PC-3 (cell line): ENCODE measurements around the gene SKAP1.

ENCODE experiments used
- EZH2 ChIP-seq: fragments of 300-600 bp; sonication (generic); IDR thresholded peaks from one replicate; pipeline ENCODE4 v1.6.1; 2017; ENCODE audit warnings: antibody characterized with exemption, mild to moderate bottlenecking, low read length; ENCODE audit not compliant: unreplicated experiment
- EZH2phosphoT487 ChIP-seq: fragments of 300-600 bp; sonication (generic); IDR thresholded peaks from 2 replicates; pipeline ENCODE4 v1.6.1; 2018; ENCODE audit warnings: mild to moderate bottlenecking, antibody characterized with exemption, low read length, borderline replicate concordance
- TF ChIP-seq, protein P1 (sequence below): fragments of 300-600 bp; sonication (generic); conservative IDR thresholded peaks from 2 replicates; pipeline ENCODE4 v1.5.1; 2017; ENCODE audit warnings: antibody characterized with exemption, low read depth, mild to moderate bottlenecking, low read length

DNA sequence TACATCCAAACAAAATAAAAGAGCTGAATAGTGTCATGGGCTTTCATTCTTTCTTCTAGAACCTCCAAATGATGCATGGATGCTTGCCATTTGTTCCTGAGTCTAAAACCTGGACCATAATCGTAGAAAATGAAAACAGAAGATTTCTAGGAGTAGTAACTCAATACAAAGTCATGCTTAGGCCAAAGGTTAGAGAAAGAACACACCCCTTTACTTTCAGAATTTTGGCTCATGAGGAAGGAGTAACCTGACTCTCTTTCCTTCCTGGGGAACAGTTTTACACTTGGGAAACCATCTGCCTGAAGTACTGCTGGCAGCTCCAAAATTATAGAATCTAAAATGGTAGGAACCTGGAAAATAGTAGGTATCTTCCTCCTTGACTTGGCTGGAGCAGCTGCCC, 185.2 kb downstream of the SKAP1 start:
- TF ChIP-seq EZH2phosphoT487 (no peak), EZH2 (no peak)
- TF ChIP-seq, protein P1, sequence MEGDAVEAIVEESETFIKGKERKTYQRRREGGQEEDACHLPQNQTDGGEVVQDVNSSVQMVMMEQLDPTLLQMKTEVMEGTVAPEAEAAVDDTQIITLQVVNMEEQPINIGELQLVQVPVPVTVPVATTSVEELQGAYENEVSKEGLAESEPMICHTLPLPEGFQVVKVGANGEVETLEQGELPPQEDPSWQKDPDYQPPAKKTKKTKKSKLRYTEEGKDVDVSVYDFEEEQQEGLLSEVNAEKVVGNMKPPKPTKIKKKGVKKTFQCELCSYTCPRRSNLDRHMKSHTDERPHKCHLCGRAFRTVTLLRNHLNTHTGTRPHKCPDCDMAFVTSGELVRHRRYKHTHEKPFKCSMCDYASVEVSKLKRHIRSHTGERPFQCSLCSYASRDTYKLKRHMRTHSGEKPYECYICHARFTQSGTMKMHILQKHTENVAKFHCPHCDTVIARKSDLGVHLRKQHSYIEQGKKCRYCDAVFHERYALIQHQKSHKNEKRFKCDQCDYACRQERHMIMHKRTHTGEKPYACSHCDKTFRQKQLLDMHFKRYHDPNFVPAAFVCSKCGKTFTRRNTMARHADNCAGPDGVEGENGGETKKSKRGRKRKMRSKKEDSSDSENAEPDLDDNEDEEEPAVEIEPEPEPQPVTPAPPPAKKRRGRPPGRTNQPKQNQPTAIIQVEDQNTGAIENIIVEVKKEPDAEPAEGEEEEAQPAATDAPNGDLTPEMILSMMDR: no peak
